K562 (cell line): Measurements from ENCODE around the gene TTLL10. TPM values are rescaled to one million over a fixed set of nuclear protein-coding genes. Genes with fewer than 3 reads are reported as not detected.

Source experiments
- ATAC-seq: fragments of 200-7000 bp; cut with Tn5 transposase; 3 replicates; pipeline ENCODE4 v1.9.1; 2020; ENCODE audit warnings: moderate library complexity
- BruUV-seq: library from RNA; stranded (reverse); fragments of 400-500 nt; replicated peaks from 2 replicates; lab custom pipeline; 2021; lab: Mats Ljungman, UMichigan
- CTCF ChIA-PET: fragments of 300-600 bp; formaldehyde crosslinking; extraction: SDS; loops from one replicate; lab custom pipeline; 2021; ENCODE audit warnings: low intra/inter-chr PET ratio; lab: Yijun Ruan, JAX
- POLR2A ChIA-PET: fragments of 300-600, 350-650 bp; sonication (Branson Sonifier 250); formaldehyde crosslinking; extraction: SDS; loops from one replicate; lab custom pipeline; 2021; ENCODE audit warnings: antibody characterized with exemption, inconsistent platforms; lab: Yijun Ruan, JAX
- DNase-seq, 4 experiments: peaks; one replicate each; pipeline versions ENCODE4 v3.0.0 to v3.0.0-alpha.2; 2011 to 2018; ENCODE audit warnings: low spot score in 3 of 4, mixed read lengths in 3 of 4; ENCODE audit errors: extremely low read depth in 1 of 4
- FAIRE-seq: peaks from 2 replicates; lab custom pipeline; 2011; peaks lifted over from hg19 to GRCh38; lab: Jason Lieb, UNC
- H2AFZ ChIP-seq: 2 replicates; pipeline ENCODE4 v1.6.0; 2011; ENCODE audit warnings: low read depth, low read length, control low read depth, inconsistent platforms
- H3K27ac ChIP-seq: fragments of 200-600 bp; 3 replicates; pipeline ENCODE4 v1.8.0; 2011; ENCODE audit warnings: low read depth, mild to moderate bottlenecking, control low read depth, inconsistent platforms, low read length, moderate library complexity, mixed read lengths; ENCODE audit errors: extremely low read depth
- H3K27me3 ChIP-seq, 2 experiments: fragments of 300-600 bp in 1 of 2; 2 replicates in 1 of 2; 3 replicates in 1 of 2; pipeline versions ENCODE4 v1.6.0 to v1.8.0; 2011; ENCODE audit warnings: inconsistent platforms in 2 of 2, low read length in 2 of 2, mild to moderate bottlenecking in 1 of 2, mixed read lengths in 1 of 2, moderate library complexity in 1 of 2; ENCODE audit not compliant: control insufficient read depth in 2 of 2, insufficient read depth in 2 of 2
- H3K36me3 ChIP-seq: fragments of 300-600 bp; 3 replicates; pipeline ENCODE4 v1.8.0; 2011; ENCODE audit warnings: mild to moderate bottlenecking, low read length, inconsistent platforms; ENCODE audit not compliant: control insufficient read depth, insufficient read depth
- H3K4me1 ChIP-seq, 2 experiments: fragments of 200-600 bp in 1 of 2; replicated peaks in 1 of 2; 2 replicates in 1 of 2; 3 replicates in 1 of 2; pipeline versions ENCODE4 v1.5.1 to v1.8.0; 2011; ENCODE audit warnings: inconsistent platforms in 2 of 2, low read length in 2 of 2, mild to moderate bottlenecking in 1 of 2, mixed read lengths in 1 of 2, moderate library complexity in 1 of 2; ENCODE audit not compliant: control insufficient read depth in 2 of 2, insufficient read depth in 2 of 2
- H3K4me2 ChIP-seq: 2 replicates; pipeline ENCODE4 v1.6.1; 2011; ENCODE audit warnings: low read length, control low read depth, inconsistent platforms, mixed read lengths; ENCODE audit not compliant: insufficient read depth
- H3K4me3 ChIP-seq: fragments of 200-600 bp; sonication (generic), shearing (Covaris generic); 2 replicates; pipeline ENCODE4 v1.5.1; 2016; ENCODE audit warnings: control low read depth, inconsistent platforms
- H3K79me2 ChIP-seq: fragments of 200-600 bp; 3 replicates; pipeline ENCODE4 v1.8.0; 2011; ENCODE audit warnings: low read length, inconsistent platforms; ENCODE audit not compliant: control insufficient read depth, insufficient read depth
- H3K9ac ChIP-seq, 2 experiments: 2 replicates each; pipeline versions ENCODE4 v1.6.0 to v1.6.1; 2011; ENCODE audit warnings: low read depth in 2 of 2, low read length in 2 of 2, control low read depth in 1 of 2, inconsistent platforms in 1 of 2, mild to moderate bottlenecking in 1 of 2, mixed read lengths in 1 of 2; ENCODE audit not compliant: insufficient read depth in 1 of 2
- H3K9me1 ChIP-seq: one replicate; pipeline ENCODE4 v1.6.0; 2011; ENCODE audit warnings: inconsistent platforms, mild to moderate bottlenecking, low read length, moderate library complexity; ENCODE audit not compliant: control insufficient read depth, insufficient read depth
- H3K9me3 ChIP-seq: replicated peaks from 2 replicates; pipeline ENCODE4 v1.5.1; 2011; ENCODE audit warnings: low read depth, low read length, inconsistent platforms; ENCODE audit not compliant: control insufficient read depth, insufficient read depth
- H4K20me1 ChIP-seq: replicated peaks from 2 replicates; pipeline ENCODE4 v1.6.1; 2011; ENCODE audit warnings: low read length, inconsistent platforms, mixed read lengths; ENCODE audit not compliant: control insufficient read depth, insufficient read depth
- FOXA3 ChIP-seq, 2 experiments: fragments of 450-650 bp in 1 of 2; sonication (generic) in 1 of 2; formaldehyde crosslinking; IDR thresholded peaks in 1 of 2; conservative IDR thresholded peaks in 1 of 2; 2 replicates each; pipeline versions ENCODE4 v1.4.0 to v1.8.0; 2020 to 2022; ENCODE audit warnings: mild to moderate bottlenecking in 2 of 2, missing genetic modification reagents in 1 of 2
- KLF6 ChIP-seq: fragments of 250-450 bp; sonication (Bioruptor Pico); IDR thresholded peaks from 2 replicates; pipeline ENCODE4 v1.4.0; 2020; ENCODE audit warnings: mild to moderate bottlenecking, moderate library complexity, borderline replicate concordance
- NCOA6 ChIP-seq: fragments of 450-650 bp; IDR thresholded peaks from 2 replicates; pipeline ENCODE4 v1.6.1; 2017; ENCODE audit warnings: mild to moderate bottlenecking
- PHTF2 ChIP-seq: fragments of 250-450 bp; sonication (Bioruptor Pico); IDR thresholded peaks from 2 replicates; pipeline ENCODE4 v1.5.0; 2021; ENCODE audit warnings: mild to moderate bottlenecking
- POLR2G ChIP-seq: fragments of 200-400 bp; formaldehyde crosslinking; IDR thresholded peaks from 2 replicates; pipeline ENCODE4 v1.6.1; 2017; ENCODE audit warnings: low read depth, mild to moderate bottlenecking, antibody characterized with exemption, low read length, moderate library complexity
- RBFOX2 ChIP-seq: fragments of 200-400 bp; formaldehyde crosslinking; IDR thresholded peaks from 2 replicates; pipeline ENCODE4 v1.6.1; 2017; ENCODE audit warnings: low read depth, mild to moderate bottlenecking, low read length, moderate library complexity
- ZBTB7A ChIP-seq: IDR thresholded peaks from 2 replicates; pipeline ENCODE4 v1.6.1; 2011; ENCODE audit warnings: low read depth, mild to moderate bottlenecking, low read length, moderate library complexity, borderline replicate concordance; ENCODE audit not compliant: control insufficient read depth
- WGBS: fragments of 100-300 bp; shearing (Covaris generic); methylation state at CpG from one replicate; pipeline ENCODE4 v1.1.6; 2016; ENCODE audit warnings: low coverage, mixed read lengths; ENCODE audit not compliant: insufficient coverage; ENCODE audit errors: missing lambda C conversion rate; 5-methylcytosine and 5-hydroxymethylcytosine counted together
- in situ Hi-C: fragments of 300-500 bp; cut with MboI; formaldehyde crosslinking; loops from 4 replicates; pipeline ENCODE4 v1.15.0; 2018; ENCODE audit warnings: inconsistent platforms, mixed read lengths
- intact Hi-C: fragments of 100-400 bp; cut with micrococcal nuclease; formaldehyde crosslinking; loops from 2 replicates; pipeline ENCODE4 v1.14.2; 2022
- polyA plus RNA-seq, 8 experiments: library from polyadenylated mRNA; depleted of rRNA in 4 of 8; stranded (reverse) in 5 of 8; unstranded in 3 of 8; fragments of >200 nt; fragmentation: Nextera tagmentation in 2 of 8; fragmentation: Illumina TruSeq in 1 of 8; extraction: Ambion mirVana in 2 of 8; extraction: Trizol in 1 of 8; gene quantifications; 2 replicates each; pipeline versions ENCODE4 v1.2.1 to v1.2.3, GENCODE V29; 2011 to 2014; ENCODE audit warnings: inconsistent platforms in 1 of 8, missing spikeins in 1 of 8
- total RNA-seq, 7 experiments: library from RNA; depleted of rRNA in 6 of 7; stranded (reverse); fragments of >200 nt in 6 of 7; fragmentation: Illumina TruSeq in 2 of 7; extraction: Trizol in 2 of 7; gene quantifications; 2 replicates each; pipeline versions ENCODE4 v1.2.1 to v1.2.3, GENCODE V29; 2011 to 2021; ENCODE audit warnings: low replicate concordance in 1 of 7
- TF ChIP-seq, protein P1 (sequence below): fragments of 450-650 bp; IDR thresholded peaks from 2 replicates; pipeline ENCODE4 v1.6.1; 2016; ENCODE audit warnings: low read depth, mild to moderate bottlenecking, moderate library complexity
- TF ChIP-seq, protein P2 (sequence below): sonication (generic); formaldehyde crosslinking; IDR thresholded peaks from 2 replicates; pipeline ENCODE4 v1.8.1; 2023; ENCODE audit warnings: missing genetic modification reagents, mild to moderate bottlenecking, borderline replicate concordance
- TF ChIP-seq, protein P3 (sequence below): fragments of 450-650 bp; formaldehyde crosslinking; IDR thresholded peaks from 2 replicates; pipeline ENCODE4 v1.4.0; 2020; ENCODE audit warnings: mild to moderate bottlenecking, moderate library complexity
- TF ChIP-seq, protein P4 (sequence below): sonication (generic); formaldehyde crosslinking; IDR thresholded peaks from 2 replicates; pipeline ENCODE4 v1.8.1; 2023; ENCODE audit warnings: mild to moderate bottlenecking, missing genetic modification reagents

The TTLL10 gene
- total and polyA plus RNA-seq, 9 of the 15 experiments (the other 6 are each of a cell fraction or from before 2014, with no cell fraction given), result not detected

DNA sequence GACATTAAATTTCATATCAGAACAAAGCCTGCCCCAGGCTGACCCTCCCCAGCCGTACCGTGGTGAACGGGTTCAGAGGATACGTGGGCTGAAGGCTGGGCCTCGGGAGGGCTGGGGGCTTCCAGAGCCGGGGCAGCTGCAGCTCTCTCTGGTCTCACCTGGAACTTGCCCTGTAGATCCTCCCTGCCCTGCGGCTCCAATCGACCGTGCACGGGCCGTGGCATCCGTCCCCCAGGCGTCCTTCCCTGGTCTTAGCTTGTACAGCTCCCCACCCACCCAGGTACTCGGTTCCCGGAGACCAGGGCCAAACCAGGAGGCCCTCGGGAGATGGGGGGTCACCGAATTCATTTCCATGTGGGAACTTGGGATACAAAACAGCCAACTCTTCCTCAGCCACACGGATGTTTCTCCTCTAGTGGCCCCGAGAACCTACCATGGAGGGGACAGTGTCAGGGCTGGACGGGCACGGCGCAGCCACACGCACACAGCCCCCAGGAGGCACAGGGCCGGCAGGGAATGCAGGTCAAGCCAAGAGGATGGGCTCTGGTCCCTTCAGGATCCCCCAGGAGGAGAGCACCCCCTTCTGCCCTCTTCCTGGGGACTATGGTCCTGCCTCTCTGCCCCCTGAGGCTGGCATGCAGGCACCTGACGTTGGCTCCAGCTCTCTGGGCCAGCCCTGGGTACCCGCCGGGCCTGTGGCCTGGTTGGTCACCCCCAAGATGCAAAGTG is 61.5 kb downstream of the TTLL10 start:
- peaks cover 6 to 88% of the 10 kb centered on the region in 2 experiments; a peak in 4 of 5 replicates for H3K4me1 ChIP-seq
- TF ChIP-seq PHTF2 (CRISPR knock-in tag), result no peak
- TF ChIP-seq, protein P1, sequence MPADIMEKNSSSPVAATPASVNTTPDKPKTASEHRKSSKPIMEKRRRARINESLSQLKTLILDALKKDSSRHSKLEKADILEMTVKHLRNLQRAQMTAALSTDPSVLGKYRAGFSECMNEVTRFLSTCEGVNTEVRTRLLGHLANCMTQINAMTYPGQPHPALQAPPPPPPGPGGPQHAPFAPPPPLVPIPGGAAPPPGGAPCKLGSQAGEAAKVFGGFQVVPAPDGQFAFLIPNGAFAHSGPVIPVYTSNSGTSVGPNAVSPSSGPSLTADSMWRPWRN, result no peak
- TF ChIP-seq KLF6 (CRISPR knock-in tag), result no peak
- TF ChIP-seq, protein P2, sequence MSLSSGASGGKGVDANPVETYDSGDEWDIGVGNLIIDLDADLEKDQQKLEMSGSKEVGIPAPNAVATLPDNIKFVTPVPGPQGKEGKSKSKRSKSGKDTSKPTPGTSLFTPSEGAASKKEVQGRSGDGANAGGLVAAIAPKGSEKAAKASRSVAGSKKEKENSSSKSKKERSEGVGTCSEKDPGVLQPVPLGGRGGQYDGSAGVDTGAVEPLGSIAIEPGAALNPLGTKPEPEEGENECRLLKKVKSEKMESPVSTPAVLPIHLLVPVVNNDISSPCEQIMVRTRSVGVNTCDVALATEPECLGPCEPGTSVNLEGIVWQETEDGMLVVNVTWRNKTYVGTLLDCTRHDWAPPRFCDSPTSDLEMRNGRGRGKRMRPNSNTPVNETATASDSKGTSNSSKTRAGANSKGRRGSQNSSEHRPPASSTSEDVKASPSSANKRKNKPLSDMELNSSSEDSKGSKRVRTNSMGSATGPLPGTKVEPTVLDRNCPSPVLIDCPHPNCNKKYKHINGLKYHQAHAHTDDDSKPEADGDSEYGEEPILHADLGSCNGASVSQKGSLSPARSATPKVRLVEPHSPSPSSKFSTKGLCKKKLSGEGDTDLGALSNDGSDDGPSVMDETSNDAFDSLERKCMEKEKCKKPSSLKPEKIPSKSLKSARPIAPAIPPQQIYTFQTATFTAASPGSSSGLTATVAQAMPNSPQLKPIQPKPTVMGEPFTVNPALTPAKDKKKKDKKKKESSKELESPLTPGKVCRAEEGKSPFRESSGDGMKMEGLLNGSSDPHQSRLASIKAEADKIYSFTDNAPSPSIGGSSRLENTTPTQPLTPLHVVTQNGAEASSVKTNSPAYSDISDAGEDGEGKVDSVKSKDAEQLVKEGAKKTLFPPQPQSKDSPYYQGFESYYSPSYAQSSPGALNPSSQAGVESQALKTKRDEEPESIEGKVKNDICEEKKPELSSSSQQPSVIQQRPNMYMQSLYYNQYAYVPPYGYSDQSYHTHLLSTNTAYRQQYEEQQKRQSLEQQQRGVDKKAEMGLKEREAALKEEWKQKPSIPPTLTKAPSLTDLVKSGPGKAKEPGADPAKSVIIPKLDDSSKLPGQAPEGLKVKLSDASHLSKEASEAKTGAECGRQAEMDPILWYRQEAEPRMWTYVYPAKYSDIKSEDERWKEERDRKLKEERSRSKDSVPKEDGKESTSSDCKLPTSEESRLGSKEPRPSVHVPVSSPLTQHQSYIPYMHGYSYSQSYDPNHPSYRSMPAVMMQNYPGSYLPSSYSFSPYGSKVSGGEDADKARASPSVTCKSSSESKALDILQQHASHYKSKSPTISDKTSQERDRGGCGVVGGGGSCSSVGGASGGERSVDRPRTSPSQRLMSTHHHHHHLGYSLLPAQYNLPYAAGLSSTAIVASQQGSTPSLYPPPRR, result no peak
- TF ChIP-seq FOXA3 (CRISPR knock-in tag; conservative IDR thresholded peaks at IDR 0.05 in 1 of 2, IDR thresholded peaks at IDR 0.05 in 1 of 2), result no peak
- TF ChIP-seq, protein P3, sequence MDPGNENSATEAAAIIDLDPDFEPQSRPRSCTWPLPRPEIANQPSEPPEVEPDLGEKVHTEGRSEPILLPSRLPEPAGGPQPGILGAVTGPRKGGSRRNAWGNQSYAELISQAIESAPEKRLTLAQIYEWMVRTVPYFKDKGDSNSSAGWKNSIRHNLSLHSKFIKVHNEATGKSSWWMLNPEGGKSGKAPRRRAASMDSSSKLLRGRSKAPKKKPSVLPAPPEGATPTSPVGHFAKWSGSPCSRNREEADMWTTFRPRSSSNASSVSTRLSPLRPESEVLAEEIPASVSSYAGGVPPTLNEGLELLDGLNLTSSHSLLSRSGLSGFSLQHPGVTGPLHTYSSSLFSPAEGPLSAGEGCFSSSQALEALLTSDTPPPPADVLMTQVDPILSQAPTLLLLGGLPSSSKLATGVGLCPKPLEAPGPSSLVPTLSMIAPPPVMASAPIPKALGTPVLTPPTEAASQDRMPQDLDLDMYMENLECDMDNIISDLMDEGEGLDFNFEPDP, result no peak
- peak; percentile 32; the same call in 1 of the 2 replicates for TF ChIP-seq POLR2G
- TF ChIP-seq, protein P4, sequence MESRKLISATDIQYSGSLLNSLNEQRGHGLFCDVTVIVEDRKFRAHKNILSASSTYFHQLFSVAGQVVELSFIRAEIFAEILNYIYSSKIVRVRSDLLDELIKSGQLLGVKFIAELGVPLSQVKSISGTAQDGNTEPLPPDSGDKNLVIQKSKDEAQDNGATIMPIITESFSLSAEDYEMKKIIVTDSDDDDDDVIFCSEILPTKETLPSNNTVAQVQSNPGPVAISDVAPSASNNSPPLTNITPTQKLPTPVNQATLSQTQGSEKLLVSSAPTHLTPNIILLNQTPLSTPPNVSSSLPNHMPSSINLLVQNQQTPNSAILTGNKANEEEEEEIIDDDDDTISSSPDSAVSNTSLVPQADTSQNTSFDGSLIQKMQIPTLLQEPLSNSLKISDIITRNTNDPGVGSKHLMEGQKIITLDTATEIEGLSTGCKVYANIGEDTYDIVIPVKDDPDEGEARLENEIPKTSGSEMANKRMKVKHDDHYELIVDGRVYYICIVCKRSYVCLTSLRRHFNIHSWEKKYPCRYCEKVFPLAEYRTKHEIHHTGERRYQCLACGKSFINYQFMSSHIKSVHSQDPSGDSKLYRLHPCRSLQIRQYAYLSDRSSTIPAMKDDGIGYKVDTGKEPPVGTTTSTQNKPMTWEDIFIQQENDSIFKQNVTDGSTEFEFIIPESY, result 0 out of 2 replicates have a peak, but pooled peaks have one; percentile 2
- no peak for TF ChIP-seq NCOA6
- TF ChIP-seq ZBTB7A, result no peak
- TF ChIP-seq RBFOX2, result peak; percentile 6; the same call in 1 of the 2 replicates

More for the DNA sequence above, 61.5 kb downstream of the TTLL10 start:
- ATAC-seq (no peak), DNase-seq (no peak), FAIRE-seq (no peak)
- H2AFZ ChIP-seq, result no peak overlapping the region
- BruUV-seq, result no TSS peak
- intact Hi-C loops (no loop called here), in situ Hi-C loops (no loop called here)
- peaks cover 44% of the 10 kb centered on the region for H3K79me2 ChIP-seq
- no peaks in the 10 kb centered on the region for H4K20me1 ChIP-seq
- ChIA-PET CTCF (interaction anchor here (0.6 kb wide), 1 partner anchor 22 kb away, joined by 3 read pairs; no protein-coding TSS in a partner anchor), POLR2A (no interaction called here)
- H3K27me3 ChIP-seq, result no peaks in the 10 kb centered on the region
- H3K9me3 ChIP-seq, result peaks cover 9% of the 10 kb centered on the region
- no peak overlapping the region for H3K27ac ChIP-seq
- peaks cover 15% of the 10 kb centered on the region; the same call in 1 of the 3 replicates for H3K36me3 ChIP-seq
- no peaks in the 10 kb centered on the region for H3K9me1 ChIP-seq
- H3K9ac ChIP-seq, result peak overlapping the region in 1 of 2 experiments; percentile 0; a peak in 1 of 4 replicates
- no peak overlapping the region for H3K4me2 ChIP-seq
- H3K4me3 ChIP-seq, result no peak overlapping the region
- 83% methylated on average over 26 of the region's 27 CpGs for WGBS
